Measurements from ENCODE around the gene SNRPA1.
A peak's percentile ranks its signal among the peaks of the same experiment; 100 is the strongest.

The SNRPA1 gene

DNA sequence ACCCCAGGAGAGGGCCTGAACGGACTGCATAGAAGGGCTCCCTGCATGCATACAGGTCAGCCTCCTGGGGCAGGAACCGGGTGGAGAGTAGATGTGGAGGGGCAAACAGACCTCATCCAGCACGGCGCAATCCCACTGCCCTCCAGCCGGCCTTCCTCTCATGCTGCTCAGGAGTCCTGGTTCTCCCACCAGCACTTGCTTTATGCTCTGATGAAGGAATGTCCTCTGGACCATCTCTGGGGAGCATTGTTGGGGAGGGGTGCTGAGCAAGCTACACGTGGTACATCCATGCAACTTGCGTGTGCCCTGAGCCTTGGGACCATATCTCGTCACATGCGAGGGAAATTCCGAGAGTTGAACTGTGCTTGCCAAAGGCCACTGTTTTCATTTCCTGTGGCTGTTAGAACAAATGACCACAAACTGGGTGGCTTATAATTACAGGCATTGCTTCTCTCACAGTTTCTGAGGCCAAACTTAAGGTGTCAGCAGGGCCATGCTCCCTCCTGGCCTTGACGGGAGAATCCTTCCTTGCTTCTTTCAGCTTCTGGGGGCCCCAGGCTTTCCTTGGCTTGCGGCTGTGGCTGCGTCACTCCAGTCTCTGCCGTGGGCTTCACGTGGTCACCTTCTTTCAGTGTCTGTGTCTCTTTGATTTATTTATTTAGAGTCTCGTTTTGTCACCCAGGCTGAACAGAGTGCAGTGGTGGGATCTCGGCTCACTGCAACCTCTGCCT is 30.0 kb downstream of the SNRPA1 start:
- no peak for DNase-seq (ENCODE audit: low read depth in 3 of 3)

DNA sequence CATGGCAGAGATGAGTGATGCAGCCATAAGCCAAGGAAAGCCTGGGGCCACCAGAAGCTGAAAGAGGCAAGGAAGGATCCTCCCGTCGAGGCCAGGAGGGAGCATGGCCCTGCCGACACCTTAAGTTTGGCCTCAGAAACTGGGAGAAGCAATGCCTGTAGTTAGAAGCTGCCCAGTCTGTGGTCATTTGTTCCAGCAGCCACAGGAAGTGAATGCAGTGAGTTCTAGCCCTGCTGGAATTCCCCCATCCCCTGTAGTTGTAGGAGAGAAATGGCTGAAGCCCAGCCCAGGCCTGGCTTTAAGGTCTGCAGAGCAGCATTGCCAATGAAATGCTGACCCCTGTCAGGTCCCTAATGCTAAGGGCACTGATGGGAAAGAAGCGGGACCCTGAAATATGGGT is 31.0 kb downstream of the SNRPA1 start:
- no peak for DNase-seq (ENCODE audit: low read depth in 3 of 3)

DNA sequence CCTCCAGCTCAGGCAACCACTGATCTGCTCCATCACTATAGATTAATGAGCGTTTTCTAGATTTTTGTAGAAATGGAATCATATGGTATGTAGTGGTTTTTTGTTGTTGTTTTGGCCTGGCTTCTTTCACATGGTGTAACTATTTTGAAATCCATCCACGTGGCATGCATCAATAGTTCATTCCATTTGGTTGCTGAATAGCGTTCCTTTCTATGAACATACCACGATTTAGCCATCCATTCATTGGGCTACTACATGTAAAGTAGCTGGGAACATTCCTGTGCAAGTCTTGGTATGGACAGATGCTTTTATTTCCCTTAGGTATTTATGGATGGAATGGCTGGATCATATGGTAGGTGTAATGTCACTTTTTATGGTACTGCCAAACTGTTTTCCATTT is 32.5 kb downstream of the SNRPA1 start:
- DNase-seq (ENCODE audit: low read depth in 3 of 3): no peak

DNA sequence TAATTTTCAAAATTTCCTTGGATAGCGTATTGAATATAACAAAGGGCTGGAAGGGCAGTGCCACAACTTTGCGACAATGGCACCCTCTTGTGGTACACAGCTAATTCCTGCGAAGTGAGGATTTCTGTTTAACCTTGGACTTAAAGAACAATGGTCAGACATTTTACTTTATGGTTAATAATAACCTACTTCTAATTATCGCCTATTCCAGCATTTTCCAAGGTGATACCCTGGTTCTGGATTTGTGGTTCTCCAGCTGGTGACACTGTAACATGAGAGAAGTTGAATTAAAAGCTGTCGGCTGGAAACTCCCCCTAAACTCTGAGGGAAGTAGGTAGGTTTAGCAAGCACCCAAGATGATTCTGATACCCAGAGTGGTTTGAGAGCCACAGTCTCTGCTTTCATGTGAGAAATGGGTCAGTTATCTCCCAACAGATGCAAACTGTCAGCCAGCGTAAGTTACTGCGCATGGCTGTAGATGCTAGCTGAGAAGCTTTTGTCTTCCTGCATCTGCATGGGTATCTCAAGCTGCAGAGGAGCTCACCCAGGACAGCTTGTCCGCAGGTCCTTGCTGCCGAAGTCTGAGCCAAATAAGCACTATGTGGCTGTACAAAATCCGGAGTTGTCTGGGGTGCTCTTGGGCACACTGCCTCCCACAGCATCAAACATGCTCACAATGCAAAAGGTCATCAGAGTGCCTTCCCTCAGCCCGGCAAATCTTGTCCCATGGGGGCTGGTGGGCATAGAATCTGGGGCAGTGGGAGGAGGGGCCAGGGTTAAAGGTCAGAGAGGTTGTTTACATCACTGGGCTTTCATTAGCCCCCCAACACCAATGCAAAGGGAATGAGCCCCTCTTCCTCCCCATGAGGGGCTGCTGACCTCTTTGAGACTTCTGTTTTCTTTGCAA is 36.6 kb downstream of the SNRPA1 start:
- no peak for DNase-seq (ENCODE audit: low read depth in 3 of 3)

DNA sequence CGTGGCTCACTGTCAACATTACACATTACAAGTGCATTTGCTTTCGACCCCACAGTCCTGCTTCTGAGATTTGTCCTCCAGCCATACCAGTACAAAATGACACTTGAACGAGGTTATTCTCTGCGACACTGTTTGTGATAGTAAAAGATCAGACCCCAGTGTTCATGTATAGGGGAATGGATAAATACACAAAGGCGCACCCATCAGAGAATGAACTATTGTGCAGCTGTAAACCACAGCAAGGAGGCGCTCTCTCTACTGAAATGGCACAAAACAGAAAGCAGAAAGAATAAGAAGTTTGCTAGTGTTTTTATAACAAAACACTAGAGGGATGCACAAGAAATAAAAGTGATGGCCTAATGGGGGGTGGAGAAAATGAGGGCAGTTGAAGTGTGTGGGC is 38.3 kb downstream of the SNRPA1 start:
- DNase-seq (ENCODE audit: low read depth in 3 of 3): no peak

DNA sequence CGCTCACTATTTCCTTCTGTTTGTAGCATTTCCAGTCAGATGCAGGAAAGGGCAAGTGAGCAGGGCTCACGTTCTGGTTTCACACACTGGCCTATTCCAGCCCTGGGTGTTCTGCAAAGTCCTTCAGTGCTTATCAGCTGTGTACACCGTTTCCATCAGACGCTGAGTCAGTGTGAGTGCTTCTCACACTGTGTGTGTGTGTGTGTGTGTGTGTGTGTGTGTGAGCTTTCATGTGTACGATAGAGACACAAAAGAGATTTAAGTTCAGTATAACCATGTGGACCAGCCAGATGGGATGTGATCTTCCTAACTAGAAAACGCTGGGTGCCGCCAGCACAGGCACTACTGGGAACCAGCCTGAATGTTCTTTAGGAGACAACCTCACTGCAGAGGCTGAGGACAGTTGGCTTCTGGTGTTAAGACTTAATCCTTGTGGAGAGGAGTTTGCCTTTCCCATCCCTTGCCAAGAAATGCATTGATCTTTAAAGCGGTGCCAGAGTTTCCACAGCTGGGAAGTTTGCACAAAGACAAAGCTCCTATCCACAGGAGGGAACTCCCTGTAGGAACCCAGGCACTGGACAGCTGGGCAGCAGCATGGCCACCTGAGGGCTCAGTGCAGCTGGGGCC is 39.3 kb downstream of the SNRPA1 start:
- DNase-seq (ENCODE audit: low read depth in 3 of 3): no peak

DNA sequence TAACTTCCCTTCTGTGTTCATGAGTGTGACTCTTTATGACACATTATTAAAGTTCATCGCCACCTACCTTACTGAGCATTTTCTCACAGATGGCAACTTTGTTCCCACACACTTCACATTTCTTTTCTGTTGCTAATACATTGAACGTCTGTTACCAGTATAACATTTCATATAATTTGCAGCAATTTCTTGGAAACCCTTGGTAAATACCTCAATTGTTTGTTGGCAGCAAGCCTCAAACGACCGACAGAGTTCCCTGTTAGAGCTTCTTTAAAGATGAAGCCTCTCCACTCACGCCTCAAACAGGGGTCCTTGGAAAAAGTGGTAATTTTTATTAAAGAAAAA is 40.0 kb downstream of the SNRPA1 start:
- no peak for DNase-seq (ENCODE audit: low read depth in 3 of 3)

DNA sequence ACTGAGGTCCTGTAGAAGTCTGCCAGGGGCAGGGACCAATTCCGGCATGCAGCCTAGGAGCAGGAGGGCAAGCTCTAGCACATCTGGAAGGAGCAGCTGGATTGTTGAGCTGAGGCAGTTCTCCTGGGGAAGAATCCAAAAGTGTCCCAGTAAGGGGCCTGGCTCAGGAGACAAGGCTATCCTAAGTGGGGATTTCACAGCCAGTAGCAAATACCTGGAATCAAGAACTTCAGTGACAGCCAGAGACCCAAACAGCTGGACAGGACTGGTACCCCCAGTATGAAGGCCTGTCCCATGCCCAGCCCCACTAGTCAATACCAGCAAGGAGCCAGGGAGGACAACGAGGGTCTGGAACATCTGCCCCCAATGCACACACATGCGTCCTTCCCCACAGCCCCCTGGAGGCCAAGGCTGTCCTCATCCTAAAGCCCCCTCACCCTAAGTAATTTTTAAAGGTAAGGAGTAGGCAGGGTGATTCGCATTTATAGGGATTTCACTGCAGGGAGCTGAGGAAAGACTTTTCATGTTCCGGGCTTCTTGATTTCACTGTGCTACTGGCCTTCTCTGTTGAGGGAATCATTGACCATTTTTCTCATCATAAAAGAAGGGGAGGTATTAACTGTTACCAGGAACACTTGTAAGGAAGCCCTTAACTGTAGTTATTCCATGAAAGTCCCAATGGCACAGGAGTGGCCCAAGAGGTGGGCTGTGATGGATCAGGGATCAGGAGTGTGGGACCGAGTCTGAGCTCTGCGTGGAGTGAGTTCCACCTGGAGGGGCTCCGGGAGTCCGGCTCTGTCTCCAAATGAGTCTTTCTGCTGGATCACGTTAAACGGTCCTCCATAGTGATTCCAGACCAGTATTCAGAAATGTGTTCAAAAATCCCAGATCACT is 40.6 kb downstream of the SNRPA1 start:
- no peak for DNase-seq (ENCODE audit: low read depth in 3 of 3)

DNA sequence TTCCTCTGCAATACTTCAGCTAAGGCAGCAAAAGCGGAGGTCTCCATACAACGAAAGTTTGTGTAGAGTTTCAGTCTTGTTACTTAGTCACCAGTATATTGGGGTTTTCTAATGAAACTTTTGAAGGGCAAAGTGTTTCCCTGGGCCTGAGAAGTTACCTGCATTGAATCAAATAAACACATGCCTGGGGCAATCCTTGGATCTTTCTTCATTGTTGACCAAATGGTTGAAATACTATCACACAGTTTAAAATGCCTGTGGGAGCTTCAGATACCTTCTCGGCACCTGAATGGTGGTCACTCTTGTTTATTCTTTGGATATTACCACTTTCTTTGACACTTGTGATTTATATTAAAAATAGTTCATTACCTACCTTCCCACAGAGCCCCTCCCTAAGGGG is 42.2 kb downstream of the SNRPA1 start:
- no peak for DNase-seq (ENCODE audit: low read depth in 3 of 3)

DNA sequence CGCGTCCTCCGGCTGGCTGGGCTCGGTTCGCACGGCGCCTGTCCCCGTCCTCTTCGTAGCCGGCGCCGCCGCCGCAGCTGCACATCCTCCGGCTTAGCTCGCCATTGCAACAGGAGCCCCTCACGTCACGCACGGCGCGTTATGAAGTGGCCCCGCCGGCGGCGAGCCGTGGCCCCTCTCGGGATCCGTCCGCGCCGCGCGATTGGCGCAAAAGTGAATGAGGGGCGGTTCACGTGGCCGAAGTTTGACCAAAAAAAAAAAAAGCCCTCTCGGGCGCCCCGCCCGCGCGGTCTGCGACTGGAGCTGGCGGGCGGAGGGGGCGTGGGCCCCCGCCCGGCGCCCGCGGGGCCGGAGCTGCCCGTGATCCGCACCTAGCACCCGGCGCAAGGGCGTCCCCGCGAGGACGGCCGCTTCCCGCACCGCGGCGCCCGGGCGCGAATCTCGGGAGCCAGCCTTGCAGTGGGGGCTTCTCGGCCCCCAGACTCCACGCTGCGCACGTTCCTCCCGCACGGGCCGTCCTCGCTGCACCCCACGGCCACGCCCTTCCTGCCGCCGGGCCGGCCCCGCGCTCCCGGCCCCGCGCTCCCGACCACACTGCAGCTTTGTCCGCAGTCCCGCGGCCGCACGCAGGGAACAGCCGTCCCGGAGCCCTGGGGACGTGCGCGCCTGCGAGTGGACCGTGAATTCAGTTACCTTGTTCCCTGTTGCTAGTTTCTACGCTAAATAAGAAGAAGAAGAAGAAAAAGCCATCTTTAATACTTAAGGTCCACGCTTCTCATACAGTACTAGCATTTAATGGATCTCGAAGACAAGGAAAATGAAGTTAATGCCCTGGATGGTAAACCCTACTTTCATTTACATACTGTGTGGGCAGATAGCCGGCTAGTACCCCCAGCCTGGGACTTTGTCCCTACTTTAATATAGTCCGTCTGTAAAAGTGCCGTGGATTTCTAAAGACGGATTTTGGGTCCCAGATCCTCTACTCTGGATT is 42.9 kb downstream of the SNRPA1 start, which contains the start of gene CHSY1:
Gene CHSY1, minus strand, starts transcription at position 219 of the 991 bp plus-strand sequence. CDS start 592 bp downstream, outside the sequence.
- peak; percentile 68 to 83 (median 73) for DNase-seq (ENCODE audit: low read depth in 3 of 3)

DNA sequence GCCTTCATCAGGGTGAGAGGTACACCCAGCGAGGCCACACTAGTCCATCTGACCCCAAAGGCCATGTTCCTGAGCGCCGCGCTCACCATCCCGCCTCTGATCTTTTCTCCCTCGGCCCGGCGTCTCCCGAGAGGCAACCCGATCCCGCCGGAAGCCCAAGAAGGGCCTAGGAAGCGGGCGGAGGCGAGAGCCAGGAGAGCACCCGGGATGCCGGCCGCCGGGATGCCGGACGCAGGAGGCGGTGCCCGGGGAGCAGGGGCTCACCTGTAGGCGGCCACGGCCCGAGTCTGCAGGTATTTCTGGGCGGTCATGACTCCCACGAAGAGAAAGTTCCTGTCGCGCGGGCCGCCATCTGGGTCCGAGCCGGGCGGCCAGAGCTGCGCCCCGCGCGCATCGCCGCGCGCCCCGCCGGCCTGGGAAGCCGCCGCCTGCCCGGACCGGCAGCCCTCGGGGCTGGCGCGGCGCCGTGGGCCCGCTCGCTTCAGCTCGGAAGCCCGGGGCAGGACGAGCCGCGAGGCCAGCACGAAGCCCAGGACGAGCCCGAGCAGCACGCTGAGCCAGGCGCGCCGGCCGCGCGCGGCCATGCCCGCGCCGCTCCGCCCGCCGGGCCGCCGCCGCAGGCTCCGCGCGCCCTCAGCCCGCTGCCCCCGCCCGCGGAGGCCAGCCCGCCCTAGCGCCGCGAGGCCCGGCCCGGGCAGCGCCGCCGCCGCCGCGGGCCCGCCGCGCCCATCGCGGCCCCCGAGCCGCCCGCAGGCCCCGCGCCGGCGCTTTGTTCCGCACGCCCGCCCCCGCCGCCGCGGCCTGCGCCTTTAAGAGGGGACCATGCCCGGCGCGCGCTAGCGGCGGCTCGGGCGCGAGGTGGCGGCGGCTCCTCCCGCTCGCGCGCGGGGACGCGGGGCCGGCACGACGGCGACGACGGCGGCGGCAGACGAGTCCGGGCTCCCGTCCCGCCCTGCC is 43.9 kb downstream of the SNRPA1 start:
- no peak for DNase-seq (ENCODE audit: low read depth in 3 of 3)

DNA sequence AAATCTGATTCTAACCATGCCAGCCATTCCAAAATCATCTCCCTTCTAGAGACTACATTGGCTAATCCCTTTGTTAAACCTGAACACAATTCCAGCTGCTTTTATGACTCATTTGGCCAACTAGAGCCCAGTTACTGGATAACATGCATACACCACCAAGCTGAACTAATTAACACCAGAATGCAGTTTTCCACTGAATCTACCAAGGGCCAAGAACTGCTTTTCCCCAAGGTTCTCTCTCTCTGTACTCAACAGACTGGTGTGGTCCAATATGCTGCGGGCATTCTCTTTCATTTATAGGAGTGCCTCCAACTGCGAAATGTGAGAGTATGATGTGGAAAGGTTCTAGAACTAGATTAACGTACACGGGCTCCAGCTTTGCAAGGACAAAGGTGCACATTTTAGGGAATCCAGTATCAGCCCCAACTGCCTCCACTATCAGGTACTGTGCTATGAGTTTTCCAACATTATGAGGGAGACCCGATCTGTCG is 44.7 kb downstream of the SNRPA1 start:
- DNase-seq (ENCODE audit: low read depth in 3 of 3): no peak

DNA sequence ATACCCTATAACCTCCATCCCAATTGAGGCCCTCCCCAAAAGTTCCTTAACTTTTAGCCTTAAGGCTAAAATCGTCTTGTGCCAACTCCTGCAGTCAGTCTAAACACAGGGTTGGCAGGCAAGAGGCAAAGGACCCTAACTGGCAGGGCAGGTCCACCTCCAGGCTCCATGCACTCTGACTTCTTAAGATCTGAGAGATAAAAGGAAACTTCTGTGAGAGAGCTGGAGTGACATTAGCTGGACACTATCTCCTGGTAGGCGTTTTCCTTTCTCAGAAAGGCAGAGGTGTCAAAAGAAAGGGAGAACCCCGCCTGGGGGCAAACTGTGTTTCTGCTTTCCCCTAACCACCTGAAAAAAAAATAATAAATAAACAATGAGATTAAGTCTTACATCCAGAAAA is 46.8 kb downstream of the SNRPA1 start:
- no peak for DNase-seq (ENCODE audit: low read depth in 3 of 3)

DNA sequence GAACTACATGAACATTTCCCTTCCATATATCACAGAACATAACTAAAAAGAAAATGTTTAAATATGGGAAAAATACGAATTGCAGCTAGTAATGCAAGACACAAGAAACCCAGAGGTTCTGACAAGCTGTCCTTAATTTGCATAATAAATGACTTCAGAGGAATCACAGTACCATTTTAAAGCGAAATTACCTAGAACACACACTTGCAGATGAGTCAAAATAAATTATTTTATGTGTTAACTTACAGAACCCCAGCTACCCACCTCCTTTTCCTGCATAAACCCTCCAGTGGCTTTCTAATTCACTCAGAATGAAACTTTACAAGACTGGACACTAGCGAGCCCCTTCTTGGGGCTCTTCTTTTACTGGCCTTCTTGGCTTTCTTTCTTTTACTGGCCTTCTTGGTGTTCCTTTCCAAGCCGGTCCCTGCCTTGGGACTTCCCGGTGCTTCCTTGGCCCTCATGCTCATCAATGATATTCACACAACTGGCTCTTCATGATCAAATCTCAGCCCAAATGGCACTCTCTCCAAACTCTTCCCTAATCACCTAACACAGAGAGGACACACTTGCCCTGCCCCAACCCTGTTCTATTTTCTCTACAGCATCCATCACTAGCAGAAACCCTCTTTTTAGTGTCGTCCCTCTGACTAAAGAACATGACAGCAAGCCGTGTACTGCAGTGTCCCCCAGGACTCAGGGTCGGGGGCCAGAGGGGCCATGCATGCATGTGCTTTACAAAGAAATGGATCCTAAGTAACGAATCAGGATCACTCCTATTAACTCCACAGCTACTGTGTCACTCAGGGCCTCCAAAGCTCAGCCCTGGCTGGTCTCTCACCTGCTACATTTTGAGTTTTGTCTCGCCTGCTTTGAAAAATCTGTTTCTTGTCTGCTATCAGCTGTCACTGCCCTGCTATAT is 48.0 kb downstream of the SNRPA1 start:
- DNase-seq (ENCODE audit: low read depth in 3 of 3): no peak

DNA sequence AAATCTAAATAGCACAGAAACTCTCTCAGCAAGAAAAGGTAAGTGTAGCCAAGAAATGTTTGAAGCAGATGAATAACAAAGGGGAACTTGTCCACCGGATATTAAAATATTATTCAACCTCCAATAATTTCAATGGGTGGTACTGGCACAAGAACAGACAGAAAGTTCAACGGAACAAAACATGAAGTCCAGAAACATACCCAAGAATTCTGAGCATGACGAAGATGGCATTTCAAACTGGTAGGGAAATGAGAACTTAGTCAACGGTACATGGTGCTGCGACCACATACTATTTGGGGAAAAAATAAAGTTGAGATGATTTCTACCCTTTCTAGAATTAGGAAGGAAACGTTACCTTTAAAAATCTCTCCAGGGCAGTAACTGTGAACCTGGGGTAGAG is 48.7 kb downstream of the SNRPA1 start:
- DNase-seq (ENCODE audit: low read depth in 3 of 3): no peak

DNA sequence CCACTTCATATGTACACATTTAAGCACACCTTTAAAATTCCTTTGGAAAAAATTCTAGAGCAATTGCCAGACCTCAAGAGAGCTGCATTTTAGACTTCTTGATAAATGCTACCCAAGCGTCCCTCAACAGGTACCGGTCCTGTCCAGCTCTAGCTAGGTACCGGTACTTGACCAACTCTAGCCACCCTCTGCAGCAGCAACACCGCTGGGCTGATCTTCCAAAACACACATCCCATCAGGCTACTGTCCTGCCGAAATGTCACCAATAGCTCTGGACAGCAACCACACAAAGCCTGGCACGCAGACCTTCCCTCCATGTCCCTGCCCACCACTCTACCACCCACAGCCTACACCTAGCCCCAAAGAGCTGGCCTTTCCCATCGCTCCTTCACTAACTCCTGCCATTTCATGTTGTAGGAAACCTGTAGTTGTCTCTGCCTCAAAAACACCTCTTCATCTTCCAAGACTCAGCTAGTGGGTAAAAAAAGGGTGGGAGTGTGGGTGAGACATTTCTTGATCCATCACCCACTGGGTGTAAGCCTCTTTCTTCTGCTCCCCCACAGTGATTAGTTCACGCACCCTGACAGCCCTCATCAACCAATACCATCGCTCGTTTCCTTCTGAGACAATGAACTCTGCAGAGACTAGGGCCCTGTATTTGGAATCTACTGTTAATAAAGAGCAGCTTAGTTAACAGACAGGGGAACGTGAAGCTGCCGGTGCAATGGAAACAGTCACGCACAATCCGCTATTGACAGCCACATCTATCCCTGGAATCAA is 50.0 kb downstream of the SNRPA1 start:
- DNase-seq (ENCODE audit: low read depth in 3 of 3): no peak
